Neural cell (in vitro differentiated cells): ENCODE measurements around the gene ST6GALNAC3. TPM values are rescaled to one million over a fixed set of nuclear protein-coding genes. Genes with fewer than 3 reads are reported as not detected.

Experiments
- H2AFZ ChIP-seq: fragments of 200-600, 300-800 bp; sonication (generic), shearing (Covaris generic); 2 replicates; pipeline ENCODE4 v1.6.0; 2014; ENCODE audit warnings: low read depth, mild to moderate bottlenecking, antibody characterized with exemption, low read length, moderate library complexity
- H3F3A ChIP-seq: fragments of 200-600 bp; shearing (Covaris generic); 2 replicates; pipeline ENCODE4 v1.6.1; 2016; ENCODE audit warnings: mild to moderate bottlenecking, moderate library complexity, mixed read lengths, antibody characterized with exemption, low read length; ENCODE audit not compliant: insufficient read depth, poor library complexity, severe bottlenecking
- H3K27ac ChIP-seq: fragments of 200-600, 300-800 bp; sonication (generic), shearing (Covaris generic); 2 replicates; pipeline ENCODE4 v1.5.1; 2014; ENCODE audit warnings: mild to moderate bottlenecking, low read length, moderate library complexity
- H3K27me3 ChIP-seq: fragments of 300-800, 200-600 bp; sonication (generic), shearing (Covaris generic); 2 replicates; pipeline ENCODE4 v1.6.0; 2014; ENCODE audit warnings: mild to moderate bottlenecking, low read depth, low read length, moderate library complexity; ENCODE audit not compliant: insufficient read depth
- H3K36me3 ChIP-seq: fragments of 300-800, 200-600 bp; sonication (generic), shearing (Covaris generic); 2 replicates; pipeline ENCODE4 v1.5.1; 2014; ENCODE audit warnings: mild to moderate bottlenecking, antibody characterized with exemption, low read length, moderate library complexity; ENCODE audit not compliant: insufficient read depth
- H3K4me2 ChIP-seq: fragments of 300-800, 200-600 bp; sonication (generic), shearing (Covaris generic); 2 replicates; pipeline ENCODE4 v1.6.0; 2014; ENCODE audit warnings: mild to moderate bottlenecking, low read length
- H3K4me3 ChIP-seq: fragments of 300-800, 200-600 bp; sonication (generic), shearing (Covaris generic); 2 replicates; pipeline ENCODE4 v1.5.1; 2014; ENCODE audit warnings: mild to moderate bottlenecking, low read length, moderate library complexity
- H3K79me2 ChIP-seq: fragments of 200-600 bp; shearing (Covaris generic); replicated peaks from 2 replicates; pipeline ENCODE4 v1.6.0; 2014; ENCODE audit warnings: mild to moderate bottlenecking, low read length, moderate library complexity; ENCODE audit not compliant: insufficient read depth
- H3K9ac ChIP-seq: fragments of 300-800, 200-600 bp; sonication (generic), shearing (Covaris generic); 2 replicates; pipeline ENCODE4 v1.6.1; 2016; ENCODE audit warnings: mild to moderate bottlenecking, low read length, mixed read lengths
- H3K9me2 ChIP-seq: fragments of 200-600 bp; shearing (Covaris generic); 2 replicates; pipeline ENCODE4 v1.6.1; 2016; ENCODE audit warnings: mild to moderate bottlenecking, low read length, mixed read lengths; ENCODE audit not compliant: insufficient read depth
- H3K9me3 ChIP-seq: fragments of 200-600, 300-800 bp; sonication (generic), shearing (Covaris generic); 2 replicates; pipeline ENCODE4 v1.6.1; 2016; ENCODE audit warnings: mild to moderate bottlenecking, mixed run types, low read length, moderate library complexity, mixed read lengths
- H4K20me1 ChIP-seq: fragments of 200-600 bp; shearing (Covaris generic); 2 replicates; pipeline ENCODE4 v1.6.1; 2016; ENCODE audit warnings: mild to moderate bottlenecking, mixed run types; ENCODE audit not compliant: insufficient read depth
- CTCF ChIP-seq: fragments of 450-650 bp; IDR thresholded peaks from 2 replicates; pipeline ENCODE4 v1.5.1; 2014; ENCODE audit warnings: antibody characterized with exemption, mild to moderate bottlenecking, moderate library complexity; ENCODE audit not compliant: poor library complexity, severe bottlenecking
- EP300 ChIP-seq: fragments of 450-650 bp; conservative IDR thresholded peaks from 2 replicates; pipeline ENCODE4 v1.6.1; 2014; ENCODE audit warnings: antibody characterized with exemption, mild to moderate bottlenecking, moderate library complexity; ENCODE audit not compliant: poor library complexity, severe bottlenecking
- EZH2 ChIP-seq: fragments of 200-600, 300-800 bp; shearing (Covaris generic), sonication (generic); IDR thresholded peaks from 2 replicates; pipeline ENCODE4 v1.6.1; 2014; ENCODE audit warnings: antibody characterized with exemption, low read length, borderline replicate concordance, mild to moderate bottlenecking; ENCODE audit not compliant: insufficient read depth, poor library complexity, severe bottlenecking
- MXI1 ChIP-seq: fragments of 450-650 bp; conservative IDR thresholded peaks from 2 replicates; pipeline ENCODE4 v1.6.1; 2014; ENCODE audit warnings: antibody characterized with exemption, mild to moderate bottlenecking; ENCODE audit not compliant: poor library complexity, severe bottlenecking
- POLR2AphosphoS5 ChIP-seq: IDR thresholded peaks from 2 replicates; pipeline ENCODE4 v1.6.1; 2012
- RAD21 ChIP-seq: fragments of 450-650 bp; conservative IDR thresholded peaks from 2 replicates; pipeline ENCODE4 v1.6.1; 2014; ENCODE audit warnings: antibody characterized with exemption, mild to moderate bottlenecking, moderate library complexity
- REST ChIP-seq: IDR thresholded peaks from 2 replicates; pipeline ENCODE4 v1.6.1; 2012; ENCODE audit warnings: borderline replicate concordance
- SMC3 ChIP-seq: fragments of 450-650 bp; conservative IDR thresholded peaks from 2 replicates; pipeline ENCODE4 v1.6.1; 2014; ENCODE audit warnings: antibody characterized with exemption, mild to moderate bottlenecking, moderate library complexity; ENCODE audit not compliant: poor library complexity
- TAF1 ChIP-seq: IDR thresholded peaks from 2 replicates; pipeline ENCODE4 v1.6.1; 2012; ENCODE audit warnings: low read depth
- polyA plus RNA-seq: library from polyadenylated mRNA; depleted of rRNA; stranded (reverse); fragments of >200 nt; gene quantifications from 2 replicates; pipeline ENCODE4 v1.2.3, GENCODE V29; 2014

The ST6GALNAC3 gene
- polyA plus RNA-seq, 1 donor from 2014 or later, result 3.6 TPM

GRCh38 chr1:76065270-76065669 is 9.3 kb upstream of the ST6GALNAC3 start:
- no peaks in the 10 kb centered on the region for H3K79me2 ChIP-seq
- no peaks in the 10 kb centered on the region for H3K9me2 ChIP-seq
- no peaks in the 10 kb centered on the region for H3K27me3 ChIP-seq
- no peak overlapping the region for H3K9ac ChIP-seq
- H2AFZ ChIP-seq, result no peak overlapping the region
- H3K36me3 ChIP-seq, result no peaks in the 10 kb centered on the region
- no peaks in the 10 kb centered on the region for H4K20me1 ChIP-seq
- TF ChIP-seq SMC3 (no peak), REST (no peak), EZH2 (no peak), CTCF (no peak), RAD21 (no peak), POLR2AphosphoS5 (no peak), EP300 (no peak), MXI1 (no peak), TAF1 (no peak)
- no peaks in the 10 kb centered on the region for H3K9me3 ChIP-seq
- no peaks in the 10 kb centered on the region for H3F3A ChIP-seq
- no peak overlapping the region for H3K4me2 ChIP-seq
- no peak overlapping the region for H3K4me3 ChIP-seq
- no peak overlapping the region for H3K27ac ChIP-seq

GRCh38 chr1:76066394-76066793 is 8.2 kb upstream of the ST6GALNAC3 start:
- Histone ChIP-seq H3K4me2 (no peak overlapping the region), H3F3A (no peaks in the 10 kb centered on the region), H3K9me3 (no peaks in the 10 kb centered on the region), H3K9me2 (no peaks in the 10 kb centered on the region), H3K36me3 (no peaks in the 10 kb centered on the region), H3K27ac (no peak overlapping the region), H3K27me3 (no peaks in the 10 kb centered on the region), H4K20me1 (no peaks in the 10 kb centered on the region), H2AFZ (no peak overlapping the region), H3K9ac (no peak overlapping the region), H3K4me3 (no peak overlapping the region), H3K79me2 (no peaks in the 10 kb centered on the region)
- TF ChIP-seq EP300, result no peak
- TF ChIP-seq POLR2AphosphoS5, result no peak
- TF ChIP-seq REST, result no peak
- TF ChIP-seq TAF1, result no peak
- no peak for TF ChIP-seq MXI1
- no peak for TF ChIP-seq RAD21
- TF ChIP-seq EZH2, result no peak
- no peak for TF ChIP-seq CTCF
- no peak for TF ChIP-seq SMC3
